Colonic mucosa (tissue), 4 donors: ENCODE data around the gene PLA2G2D. TPM values are rescaled to one million over a fixed set of nuclear protein-coding genes. Genes with fewer than 3 reads are reported as not detected.

Source experiments
- DNase-seq: peaks from one replicate; pipeline ENCODE4 v3.0.0-alpha.2; 2020
- H3K27ac ChIP-seq: fragments of 200-600 bp; one replicate; pipeline ENCODE4 v1.8.0; 2021
- H3K27me3 ChIP-seq: fragments of 200-600 bp; one replicate; pipeline ENCODE4 v1.8.0; 2021
- H3K36me3 ChIP-seq: fragments of 200-600 bp; one replicate; pipeline ENCODE4 v1.8.0; 2021
- H3K4me1 ChIP-seq: fragments of 200-600 bp; one replicate; pipeline ENCODE4 v1.8.0; 2021; ENCODE audit warnings: mild to moderate bottlenecking
- H3K4me3 ChIP-seq: fragments of 200-600 bp; one replicate; pipeline ENCODE4 v1.8.0; 2021
- H3K9ac ChIP-seq, 2 donors: one replicate each; pipeline ENCODE4 v1.7.0; 2013; ENCODE audit warnings: control low read depth in 2 of 2, low read depth in 2 of 2, low read length in 2 of 2
- H3K9me3 ChIP-seq: fragments of 200-600 bp; one replicate; pipeline ENCODE4 v1.8.0; 2021
- intact Hi-C: fragments of 100-400 bp; cut with DNase I; formaldehyde crosslinking; loops from one replicate; pipeline ENCODE4 v1.14.1; 2022
- total RNA-seq, 2 donors: library from RNA; stranded (reverse); fragmentation: NEBNext Ultra II Directional in 1 of 2; extraction: Animal tissue kit (Norgen Biotek cat#: 25700) in 1 of 2; gene quantifications; one replicate each; pipeline ENCODE4 v1.2.1, GENCODE V29; 2021
- TF ChIP-seq, protein P1 (sequence below): fragments of 200-600 bp; IDR thresholded peaks from one replicate; pipeline ENCODE4 v1.8.0; 2022; ENCODE audit warnings: antibody characterized with exemption, mild to moderate bottlenecking
- donor health status: healthy.
- donor health status: DM: no; HTN: no; CAD: no.
- donor health status: DM: no; HTN: no; CAD: no.

The PLA2G2D gene, protein sequence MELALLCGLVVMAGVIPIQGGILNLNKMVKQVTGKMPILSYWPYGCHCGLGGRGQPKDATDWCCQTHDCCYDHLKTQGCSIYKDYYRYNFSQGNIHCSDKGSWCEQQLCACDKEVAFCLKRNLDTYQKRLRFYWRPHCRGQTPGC
- under 1 TPM; 0.21 to 0.25 TPM for total RNA-seq

DNA sequence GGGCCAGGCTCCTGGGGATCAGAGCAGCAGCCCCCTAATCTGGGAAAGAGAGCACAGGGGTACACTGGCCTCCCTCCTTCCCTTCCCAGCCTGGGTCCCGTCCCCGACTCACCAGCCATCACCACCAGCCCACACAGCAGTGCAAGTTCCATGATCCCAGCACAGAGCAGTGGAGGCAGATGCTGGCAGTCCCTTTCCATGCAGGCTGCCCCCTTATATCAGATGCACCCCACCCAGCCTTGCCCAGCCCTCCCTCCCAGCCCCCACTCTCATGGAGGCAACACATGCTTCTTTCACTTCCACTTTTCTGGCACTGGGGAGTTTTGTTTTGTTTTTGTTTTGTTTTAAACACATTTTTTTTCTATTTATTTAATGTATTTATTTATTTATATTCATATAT is at the start of gene PLA2G2D:
TSS of gene PLA2G2D (minus strand) at position 190 of the 400 bp plus-strand sequence. CDS start at position 152, 38 bp downstream.
- H3K27ac ChIP-seq: no peak within 1 kb of the TSS
- no peaks in the 10 kb centered on the region for H3K9me3 ChIP-seq
- H3K9ac ChIP-seq: no peak within 1 kb of the TSS
- no peak within 1 kb of the TSS for H3K4me3 ChIP-seq
- no peak for DNase-seq
- peaks cover 4% of the 10 kb centered on the region for H3K4me1 ChIP-seq
- intact Hi-C loops: no loop called here
- no peaks in the 10 kb centered on the region for H3K27me3 ChIP-seq
- TF ChIP-seq, protein P1, sequence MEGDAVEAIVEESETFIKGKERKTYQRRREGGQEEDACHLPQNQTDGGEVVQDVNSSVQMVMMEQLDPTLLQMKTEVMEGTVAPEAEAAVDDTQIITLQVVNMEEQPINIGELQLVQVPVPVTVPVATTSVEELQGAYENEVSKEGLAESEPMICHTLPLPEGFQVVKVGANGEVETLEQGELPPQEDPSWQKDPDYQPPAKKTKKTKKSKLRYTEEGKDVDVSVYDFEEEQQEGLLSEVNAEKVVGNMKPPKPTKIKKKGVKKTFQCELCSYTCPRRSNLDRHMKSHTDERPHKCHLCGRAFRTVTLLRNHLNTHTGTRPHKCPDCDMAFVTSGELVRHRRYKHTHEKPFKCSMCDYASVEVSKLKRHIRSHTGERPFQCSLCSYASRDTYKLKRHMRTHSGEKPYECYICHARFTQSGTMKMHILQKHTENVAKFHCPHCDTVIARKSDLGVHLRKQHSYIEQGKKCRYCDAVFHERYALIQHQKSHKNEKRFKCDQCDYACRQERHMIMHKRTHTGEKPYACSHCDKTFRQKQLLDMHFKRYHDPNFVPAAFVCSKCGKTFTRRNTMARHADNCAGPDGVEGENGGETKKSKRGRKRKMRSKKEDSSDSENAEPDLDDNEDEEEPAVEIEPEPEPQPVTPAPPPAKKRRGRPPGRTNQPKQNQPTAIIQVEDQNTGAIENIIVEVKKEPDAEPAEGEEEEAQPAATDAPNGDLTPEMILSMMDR: no peak
- no peaks in the 10 kb centered on the region for H3K36me3 ChIP-seq

DNA sequence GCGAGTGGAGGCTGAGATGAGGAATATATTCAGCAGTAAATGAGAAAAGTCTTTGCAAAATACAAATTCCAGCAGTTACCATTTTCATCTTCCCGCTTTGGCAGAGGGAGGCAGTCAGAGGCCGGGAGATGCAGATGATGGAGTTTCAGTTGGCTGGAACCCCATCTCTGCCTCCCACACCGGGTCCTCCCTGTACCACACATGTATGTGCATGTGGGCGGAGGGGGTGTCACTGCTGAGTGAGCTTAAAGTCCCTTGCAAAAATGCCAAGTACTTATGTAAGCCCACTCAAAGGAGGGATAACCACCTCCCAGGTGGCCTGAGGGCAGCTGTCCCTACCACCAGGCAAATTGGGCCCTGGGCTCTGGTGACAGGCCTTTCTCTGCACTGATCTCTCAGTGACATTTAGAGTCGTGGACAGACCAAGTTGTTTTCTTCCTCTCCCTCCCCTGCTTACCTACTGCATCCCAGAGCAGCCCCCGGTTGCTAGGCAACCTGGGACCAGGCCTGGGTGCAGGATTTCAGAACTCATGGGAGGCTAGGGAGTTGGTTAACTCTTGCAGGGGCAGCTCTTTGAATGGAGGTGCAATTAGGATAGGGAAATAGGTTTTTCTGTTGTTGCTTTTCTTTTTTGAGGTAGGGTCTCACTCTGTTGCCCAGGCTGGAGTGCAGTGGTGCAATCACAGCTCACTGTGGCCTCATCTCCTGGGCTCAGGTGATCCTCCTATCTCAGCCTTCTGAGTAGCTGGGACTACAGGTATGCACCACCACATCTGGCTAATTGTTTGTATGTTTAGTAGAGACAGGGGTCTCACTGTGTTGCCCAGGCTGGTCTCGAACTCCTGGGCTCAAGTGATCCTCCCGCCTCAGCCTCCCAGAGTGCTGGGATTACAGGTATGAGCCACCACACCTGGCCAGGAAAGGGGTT is 49.5 kb upstream of the PLA2G2D start:
- TF ChIP-seq, protein P1: no peak
- H3K9ac ChIP-seq: no peak overlapping the region
- no peaks in the 10 kb centered on the region for H3K9me3 ChIP-seq
- no peak overlapping the region for H3K27ac ChIP-seq
- no peaks in the 10 kb centered on the region for H3K27me3 ChIP-seq
- intact Hi-C loops: no loop called here
- no peaks in the 10 kb centered on the region for H3K4me1 ChIP-seq
- no peak overlapping the region for H3K4me3 ChIP-seq
- H3K36me3 ChIP-seq: no peaks in the 10 kb centered on the region
- no peak for DNase-seq

DNA sequence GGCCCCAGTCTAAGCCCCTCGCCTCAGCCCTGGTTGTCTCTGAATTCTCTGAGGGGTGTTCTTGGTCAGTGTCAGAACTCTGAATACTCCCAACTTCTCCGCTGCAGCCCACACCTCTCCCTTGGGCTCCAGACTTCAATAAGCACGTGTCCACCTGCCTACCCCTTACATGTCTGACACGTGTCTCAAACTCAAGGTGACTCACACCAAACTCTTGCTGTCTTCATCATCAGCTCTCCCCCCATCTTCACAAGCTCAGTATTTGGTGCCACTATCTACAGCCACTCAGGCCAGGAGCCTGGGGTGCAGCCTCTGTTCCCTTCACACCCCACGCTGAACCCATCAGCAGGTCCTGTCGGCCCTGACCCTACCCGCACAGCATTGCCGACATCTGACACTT is 47.8 kb upstream of the PLA2G2D start:
- Histone ChIP-seq H3K36me3 (no peaks in the 10 kb centered on the region), H3K27ac (no peak overlapping the region), H3K9me3 (no peaks in the 10 kb centered on the region), H3K9ac (no peak overlapping the region), H3K4me3 (no peak overlapping the region), H3K4me1 (no peaks in the 10 kb centered on the region), H3K27me3 (no peaks in the 10 kb centered on the region)
- intact Hi-C loops: no loop called here
- TF ChIP-seq, protein P1: no peak
- DNase-seq: no peak

DNA sequence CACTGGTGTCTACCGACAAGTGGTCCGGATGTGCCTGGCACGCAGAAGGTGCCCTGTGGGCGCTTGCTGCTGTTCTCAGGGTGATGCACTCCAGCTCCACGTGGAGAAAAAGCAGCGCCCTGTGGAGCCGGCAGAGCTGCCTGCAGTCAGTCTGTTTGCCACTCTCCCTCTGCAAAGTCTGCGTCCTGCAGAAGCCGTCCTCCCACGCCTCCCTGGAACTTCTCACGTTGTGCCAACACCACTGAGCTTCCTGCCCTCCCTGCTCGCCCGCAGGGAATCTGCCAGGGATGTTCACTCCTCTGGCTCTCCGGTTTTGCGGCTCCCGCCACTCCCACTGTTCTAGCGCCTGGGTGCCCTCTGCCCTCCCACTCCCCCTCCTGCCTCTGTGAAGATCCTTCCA is 46.7 kb upstream of the PLA2G2D start:
- intact Hi-C loops: no loop called here
- Histone ChIP-seq H3K9me3 (no peaks in the 10 kb centered on the region), H3K4me1 (no peaks in the 10 kb centered on the region), H3K4me3 (no peak overlapping the region), H3K9ac (no peak overlapping the region), H3K36me3 (no peaks in the 10 kb centered on the region), H3K27ac (no peak overlapping the region), H3K27me3 (no peaks in the 10 kb centered on the region)
- TF ChIP-seq, protein P1: no peak
- DNase-seq: no peak

DNA sequence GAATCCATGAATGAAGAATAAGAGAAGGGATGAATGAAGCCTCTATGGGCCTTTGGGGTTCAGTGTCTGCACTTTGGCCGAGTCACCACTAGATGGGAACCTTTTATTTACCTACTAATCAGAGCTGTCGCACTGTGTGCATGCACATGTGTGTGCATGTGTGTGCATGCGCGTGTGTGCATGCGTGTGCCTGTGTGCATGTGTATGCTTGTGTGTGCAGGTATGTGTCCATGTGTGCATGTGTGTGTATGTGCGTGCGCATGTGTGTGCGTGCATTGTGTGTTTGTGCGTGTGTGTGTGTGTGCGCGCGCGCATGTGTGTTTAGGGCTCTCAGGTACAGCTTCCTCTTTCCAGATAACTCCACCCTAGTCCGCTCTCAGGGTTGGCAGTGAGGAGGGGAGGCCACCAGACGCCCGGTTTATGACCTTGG is 46.2 kb upstream of the PLA2G2D start:
- Histone ChIP-seq H3K27me3 (no peaks in the 10 kb centered on the region), H3K27ac (no peak overlapping the region), H3K9me3 (no peaks in the 10 kb centered on the region), H3K36me3 (no peaks in the 10 kb centered on the region), H3K9ac (no peak overlapping the region), H3K4me1 (no peaks in the 10 kb centered on the region), H3K4me3 (no peak overlapping the region)
- no peak for DNase-seq
- intact Hi-C loops: no loop called here
- TF ChIP-seq, protein P1: no peak
